Measurements from ENCODE around the gene DCAF8.

Gene DCAF8

DNA sequence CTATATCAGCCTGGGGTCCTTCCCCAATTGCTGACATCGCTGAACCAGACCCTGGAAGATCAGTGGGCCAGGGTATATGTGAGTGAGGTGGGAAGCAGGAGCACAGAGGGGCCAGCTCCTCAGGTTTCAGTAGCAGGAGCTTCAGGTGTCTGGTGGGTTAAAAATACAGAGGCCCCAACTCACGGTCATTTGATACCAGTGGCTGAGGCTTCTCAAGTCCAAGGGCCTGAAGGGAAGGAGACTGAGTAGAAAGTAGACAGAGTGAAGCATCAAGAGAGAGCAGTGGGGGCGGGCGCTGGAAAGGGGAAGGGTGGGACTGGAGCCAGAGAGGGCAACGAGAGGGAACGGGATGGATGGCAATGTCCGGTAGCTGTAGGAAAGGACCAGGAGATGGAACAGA lies 74.0 kb downstream of the DCAF8 start:
- H3K9ac ChIP-seq: no peak overlapping the region
- H3K79me2 ChIP-seq (ENCODE audit: insufficient read depth, low read depth): no peaks in the 10 kb centered on the region
- H2AFZ ChIP-seq (ENCODE audit: low read depth): no peak overlapping the region
- no peak overlapping the region for H3K27ac ChIP-seq
- H4K20me1 ChIP-seq (ENCODE audit: insufficient read depth): no peaks in the 10 kb centered on the region
- no peaks in the 10 kb centered on the region for H3K27me3 ChIP-seq (ENCODE audit: insufficient read depth, low read depth)
- no peak overlapping the region for H3K4me3 ChIP-seq (IDR thresholded peaks at IDR 0.05; ENCODE audit: insufficient read depth, low read depth, low read length)
- TF ChIP-seq CTCF (conservative IDR thresholded peaks at IDR 0.05; ENCODE audit: low read depth, low read length): no peak
- peaks cover 8% of the 10 kb centered on the region for H3K4me1 ChIP-seq (ENCODE audit: low read depth, poor library complexity, severe bottlenecking)
- no peak overlapping the region for H3K4me2 ChIP-seq
- no peaks in the 10 kb centered on the region for H3K36me3 ChIP-seq (ENCODE audit: insufficient read depth)

DNA sequence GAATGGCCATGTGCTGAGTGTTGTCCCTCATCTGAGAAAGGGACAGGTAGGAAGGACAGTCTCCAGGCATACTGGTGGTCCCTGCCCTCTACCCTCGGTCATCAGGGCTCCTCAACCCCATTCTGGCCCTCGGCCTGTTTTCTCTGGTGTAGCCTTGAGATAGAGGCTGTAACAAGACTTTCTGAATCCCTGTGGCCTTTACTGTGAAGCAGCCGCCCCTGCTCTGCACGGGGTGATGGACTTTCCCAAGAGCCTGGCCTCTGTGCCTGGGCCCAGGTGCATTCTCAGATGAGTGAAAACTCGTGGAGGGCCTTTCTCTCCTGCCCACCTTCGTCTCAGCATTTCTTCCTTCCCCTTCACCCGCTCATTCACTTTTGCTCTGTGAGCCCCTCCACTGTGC lies 74.9 kb downstream of the DCAF8 start:
- Histone ChIP-seq H3K4me3 (IDR thresholded peaks at IDR 0.05; ENCODE audit: insufficient read depth, low read depth, low read length) (no peak overlapping the region), H3K27me3 (ENCODE audit: insufficient read depth, low read depth) (no peaks in the 10 kb centered on the region), H3K79me2 (ENCODE audit: insufficient read depth, low read depth) (no peaks in the 10 kb centered on the region), H3K4me1 (ENCODE audit: low read depth, poor library complexity, severe bottlenecking) (no peaks in the 10 kb centered on the region), H3K4me2 (no peak overlapping the region), H3K36me3 (ENCODE audit: insufficient read depth) (no peaks in the 10 kb centered on the region), H3K27ac (no peak overlapping the region), H3K9ac (no peak overlapping the region), H4K20me1 (ENCODE audit: insufficient read depth) (no peaks in the 10 kb centered on the region), H2AFZ (ENCODE audit: low read depth) (peak overlapping the region; percentile 2; the same call in 1 of the 2 replicates)
- no peak for TF ChIP-seq CTCF (conservative IDR thresholded peaks at IDR 0.05; ENCODE audit: low read depth, low read length)

DNA sequence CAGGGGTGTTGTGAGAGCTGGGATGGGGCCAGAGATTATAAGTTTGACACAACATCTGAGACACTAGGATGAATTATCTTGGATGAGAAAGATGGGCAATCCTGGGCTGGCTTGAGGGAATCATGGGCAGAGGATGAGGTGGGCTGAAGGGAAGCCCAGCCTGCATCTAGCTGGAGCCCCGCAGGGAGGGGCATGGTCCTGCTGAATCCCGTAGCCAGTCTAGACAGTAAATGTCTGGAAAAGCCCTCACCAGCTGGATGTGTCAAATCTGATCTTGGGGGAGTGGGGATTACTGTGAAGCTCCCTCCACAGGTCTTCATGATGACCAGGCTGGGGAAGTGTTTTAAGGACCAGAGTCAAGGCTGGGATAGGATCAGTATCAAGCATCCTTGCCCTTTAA lies 75.6 kb downstream of the DCAF8 start:
- H3K4me3 ChIP-seq (IDR thresholded peaks at IDR 0.05; ENCODE audit: insufficient read depth, low read depth, low read length): no peak overlapping the region
- no peak overlapping the region for H3K27ac ChIP-seq
- no peaks in the 10 kb centered on the region for H4K20me1 ChIP-seq (ENCODE audit: insufficient read depth)
- H3K9ac ChIP-seq: no peak overlapping the region
- no peak overlapping the region; the same call in 1 of the 2 replicates for H2AFZ ChIP-seq (ENCODE audit: low read depth)
- H3K4me1 ChIP-seq (ENCODE audit: low read depth, poor library complexity, severe bottlenecking): no peaks in the 10 kb centered on the region
- H3K79me2 ChIP-seq (ENCODE audit: insufficient read depth, low read depth): no peaks in the 10 kb centered on the region
- H3K27me3 ChIP-seq (ENCODE audit: insufficient read depth, low read depth): no peaks in the 10 kb centered on the region
- no peaks in the 10 kb centered on the region for H3K36me3 ChIP-seq (ENCODE audit: insufficient read depth)
- H3K4me2 ChIP-seq: no peak overlapping the region
- no peak for TF ChIP-seq CTCF (conservative IDR thresholded peaks at IDR 0.05; ENCODE audit: low read depth, low read length)

DNA sequence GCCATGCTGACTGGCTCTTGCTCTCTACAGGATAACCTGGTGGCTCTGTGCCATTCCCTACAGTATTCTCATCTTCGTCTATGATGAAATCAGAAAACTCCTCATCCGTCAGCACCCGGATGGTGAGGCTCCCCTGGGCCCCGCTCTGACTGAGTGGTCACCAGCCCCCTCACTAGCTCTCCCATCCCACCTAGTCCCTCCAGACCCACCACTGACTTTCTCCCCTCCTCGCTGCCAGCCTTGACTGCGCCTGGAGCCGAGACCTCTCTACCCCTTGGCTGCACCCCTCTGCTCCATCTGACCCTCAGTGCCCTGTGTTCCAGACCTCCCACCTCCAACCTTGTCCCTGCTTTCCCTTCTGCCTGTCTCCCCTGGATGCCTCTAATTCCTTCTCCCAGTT lies 76.1 kb downstream of the DCAF8 start:
- no peaks in the 10 kb centered on the region for H3K4me1 ChIP-seq (ENCODE audit: low read depth, poor library complexity, severe bottlenecking)
- H3K36me3 ChIP-seq (ENCODE audit: insufficient read depth): no peaks in the 10 kb centered on the region
- no peak overlapping the region for H3K4me3 ChIP-seq (IDR thresholded peaks at IDR 0.05; ENCODE audit: insufficient read depth, low read depth, low read length)
- H3K27ac ChIP-seq: no peak overlapping the region
- no peaks in the 10 kb centered on the region for H3K79me2 ChIP-seq (ENCODE audit: insufficient read depth, low read depth)
- no peaks in the 10 kb centered on the region for H3K27me3 ChIP-seq (ENCODE audit: insufficient read depth, low read depth)
- no peak overlapping the region for H3K4me2 ChIP-seq
- no peaks in the 10 kb centered on the region for H4K20me1 ChIP-seq (ENCODE audit: insufficient read depth)
- no peak for TF ChIP-seq CTCF (conservative IDR thresholded peaks at IDR 0.05; ENCODE audit: low read depth, low read length)
- no peak overlapping the region for H3K9ac ChIP-seq
- H2AFZ ChIP-seq (ENCODE audit: low read depth): no peak overlapping the region; the same call in 1 of the 2 replicates

Measured in KMS-11 (cell line).